Activated CD8-positive, alpha-beta T cell treated with anti-CD3 and anti-CD28 coated beads for 36 hours (primary cell): ENCODE data around the gene CTCFL. TPM values are rescaled to one million over a fixed set of nuclear protein-coding genes. Genes with fewer than 3 reads are reported as not detected.
"Not testable (repeated sequence)": the region's sequence is repeated elsewhere in the genome, so short reads cannot be mapped to it uniquely, and the experiment has no call there.

Experiments used
- ATAC-seq: fragments of 200-7000 bp; cut with Tn5 transposase; one replicate; pipeline ENCODE4 v1.10.0; 2021; ENCODE audit warnings: mild to moderate bottlenecking, moderate library complexity
- CTCF ChIA-PET: fragments of 350-600 bp; sonication (Branson Sonifier 250); formaldehyde crosslinking; loops from one replicate; lab custom pipeline; 2021; ENCODE audit warnings: antibody characterized with exemption; lab: Charles Lee
- POLR2A ChIA-PET: fragments of 350-600 bp; sonication (Branson Sonifier 250); formaldehyde crosslinking; loops from one replicate; lab custom pipeline; 2021; ENCODE audit warnings: antibody characterized with exemption; lab: Charles Lee
- DNase-seq: peaks from one replicate; pipeline ENCODE4 v3.0.0-alpha.2; 2020
- H3K27ac Mint-ChIP-seq: one replicate; pipeline ENCODE4 v1.8.0; 2021; ENCODE audit warnings: mild to moderate bottlenecking, mixed read lengths
- H3K27me3 Mint-ChIP-seq: one replicate; pipeline ENCODE4 v1.8.0; 2021; ENCODE audit warnings: mixed read lengths
- H3K36me3 Mint-ChIP-seq: one replicate; pipeline ENCODE4 v1.8.0; 2021; ENCODE audit warnings: low read depth, mixed read lengths
- H3K4me1 Mint-ChIP-seq: one replicate; pipeline ENCODE4 v1.8.0; 2021; ENCODE audit warnings: low read depth, mixed read lengths
- H3K4me3 Mint-ChIP-seq: one replicate; pipeline ENCODE4 v1.8.0; 2021; ENCODE audit warnings: mild to moderate bottlenecking, moderate library complexity, mixed read lengths
- H3K9me3 Mint-ChIP-seq: one replicate; pipeline ENCODE4 v1.8.0; 2021; ENCODE audit warnings: mixed read lengths
- CTCF ChIP-seq: fragments of 200-600 bp; IDR thresholded peaks from one replicate; pipeline ENCODE4 v1.8.0; 2022; ENCODE audit warnings: antibody characterized with exemption, mild to moderate bottlenecking
- intact Hi-C: fragments of 100-400 bp; cut with micrococcal nuclease; formaldehyde crosslinking; loops from one replicate; pipeline ENCODE4 v1.10.0; 2022
- total RNA-seq, 2 experiments: library from RNA; stranded (reverse); gene quantifications; one replicate each; pipeline ENCODE4 v1.2.3, GENCODE V29; 2021

The CTCFL gene
- total RNA-seq, 2 experiments from 2014 or later, result not detected

GRCh38 chr20:57491373-57491772 is 33.6 kb downstream of the CTCFL start:
- no peak for DNase-seq
- POLR2A ChIA-PET, result no interaction called here
- Mint-ChIP-seq H3K27me3 (peaks cover under 1% of the 10 kb centered on the region), H3K9me3 (no peaks in the 10 kb centered on the region), H3K27ac (no peak overlapping the region), H3K4me1 (peaks cover 4% of the 10 kb centered on the region), H3K36me3 (no peaks in the 10 kb centered on the region), H3K4me3 (no peak overlapping the region)
- ATAC-seq, result no peak
- TF ChIP-seq CTCF, result no peak
- CTCF ChIA-PET, result interaction anchor here (0.9 kb wide), 1 partner anchor 110 kb away, joined by 3 read pairs; no protein-coding TSS in a partner anchor
- intact Hi-C loops, result no loop called here

GRCh38 chr20:57488277-57488676 is 36.7 kb downstream of the CTCFL start:
- H3K4me3 Mint-ChIP-seq, CTCF ChIA-PET, H3K9me3 Mint-ChIP-seq: not testable (repeated sequence)

GRCh38 chr20:57485770-57486169 is 39.2 kb downstream of the CTCFL start:
- no peak for TF ChIP-seq CTCF
- ATAC-seq (no peak), DNase-seq (no peak)
- CTCF ChIA-PET, result interaction anchor here (1.1 kb wide), 1 partner anchor 110 kb away, joined by 3 read pairs; no protein-coding TSS in a partner anchor
- Mint-ChIP-seq H3K9me3 (no peaks in the 10 kb centered on the region), H3K36me3 (no peaks in the 10 kb centered on the region), H3K27ac (no peak overlapping the region), H3K27me3 (no peaks in the 10 kb centered on the region), H3K4me3 (no peak overlapping the region), H3K4me1 (peaks cover 11% of the 10 kb centered on the region)
- POLR2A ChIA-PET, result no interaction called here
- intact Hi-C loops, result no loop called here

More at GRCh38 chr20:57488277-57488676, 36.7 kb downstream of the CTCFL start:
- H3K27ac Mint-ChIP-seq, ATAC-seq, H3K36me3 Mint-ChIP-seq, H3K4me1 Mint-ChIP-seq, intact Hi-C loops, DNase-seq, POLR2A ChIA-PET, H3K27me3 Mint-ChIP-seq: not testable (repeated sequence)

- ATAC-seq (no peak), DNase-seq (no peak)
- Mint-ChIP-seq H3K27me3 (no peaks in the 10 kb centered on the region), H3K4me3 (no peak overlapping the region), H3K36me3 (no peaks in the 10 kb centered on the region), H3K9me3 (no peaks in the 10 kb centered on the region), H3K4me1 (peaks cover 17% of the 10 kb centered on the region), H3K27ac (no peak overlapping the region)
- intact Hi-C loops, result no loop called here
- no peak for TF ChIP-seq CTCF
- ChIA-PET POLR2A (no interaction called here), CTCF (no interaction called here)
These were observed 40.2 kb downstream of the CTCFL start for GRCh38 chr20:57484772-57485171.

- Mint-ChIP-seq H3K36me3 (no peaks in the 10 kb centered on the region), H3K4me3 (no peak overlapping the region), H3K9me3 (no peaks in the 10 kb centered on the region), H3K27ac (no peak overlapping the region), H3K4me1 (peaks cover 17% of the 10 kb centered on the region), H3K27me3 (no peaks in the 10 kb centered on the region)
- no peak for TF ChIP-seq CTCF
- ATAC-seq (no peak), DNase-seq (no peak)
- CTCF ChIA-PET, result interaction anchor here (1.7 kb wide), 1 partner anchor 13 kb away, joined by 4 read pairs; no protein-coding TSS in a partner anchor
- intact Hi-C loops, result no loop called here
- POLR2A ChIA-PET, result interaction anchor here (0.7 kb wide), 1 partner anchor 10 kb away, joined by 5 read pairs; no protein-coding TSS in a partner anchor
These were observed 41.5 kb downstream of the CTCFL start for GRCh38 chr20:57483287-57484050.
